ENCODE measurements around the gene TSPAN15.
"Not testable (repeated sequence)": the region's sequence is repeated elsewhere in the genome, so short reads cannot be mapped to it uniquely, and the experiment has no call there.

TSPAN15 gene

GRCh38 chr10:69467928-69468750, 16.9 kb downstream of the TSPAN15 start:
- no peak for DNase-seq

- DNase-seq, result no peak
These were observed 17.5 kb downstream of the TSPAN15 start for GRCh38 chr10:69468751-69469089.

GRCh38 chr10:69469976-69470375, 18.7 kb downstream of the TSPAN15 start:
- no peak for DNase-seq

- DNase-seq, result no peak
These were observed 19.5 kb downstream of the TSPAN15 start for GRCh38 chr10:69470463-69471384.

GRCh38 chr10:69472142-69472541, 20.9 kb downstream of the TSPAN15 start:
- DNase-seq, result no peak

DNA sequence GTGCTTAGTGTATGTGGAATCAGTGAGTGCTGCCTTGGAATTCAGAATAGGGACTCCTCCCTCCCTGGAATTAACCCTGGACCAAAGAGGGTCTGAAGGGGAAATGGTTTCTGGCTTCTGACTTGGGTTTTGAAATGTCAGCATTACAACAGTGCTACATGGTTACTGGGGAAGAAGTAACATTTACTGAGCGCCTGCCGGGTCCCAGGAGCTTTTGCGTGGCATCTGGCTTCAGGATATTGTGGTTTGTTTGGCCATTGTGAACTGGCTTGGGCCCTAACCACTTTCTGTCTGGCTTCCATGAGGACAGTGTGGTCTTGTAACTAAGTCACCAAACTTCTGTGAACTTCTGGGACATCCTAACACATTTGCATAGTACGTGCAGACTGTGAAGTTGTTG, 21.3 kb downstream of the TSPAN15 start:
- DNase-seq, result no peak

GRCh38 chr10:69473304-69473990, 22.2 kb downstream of the TSPAN15 start:
- no peak for DNase-seq

DNA sequence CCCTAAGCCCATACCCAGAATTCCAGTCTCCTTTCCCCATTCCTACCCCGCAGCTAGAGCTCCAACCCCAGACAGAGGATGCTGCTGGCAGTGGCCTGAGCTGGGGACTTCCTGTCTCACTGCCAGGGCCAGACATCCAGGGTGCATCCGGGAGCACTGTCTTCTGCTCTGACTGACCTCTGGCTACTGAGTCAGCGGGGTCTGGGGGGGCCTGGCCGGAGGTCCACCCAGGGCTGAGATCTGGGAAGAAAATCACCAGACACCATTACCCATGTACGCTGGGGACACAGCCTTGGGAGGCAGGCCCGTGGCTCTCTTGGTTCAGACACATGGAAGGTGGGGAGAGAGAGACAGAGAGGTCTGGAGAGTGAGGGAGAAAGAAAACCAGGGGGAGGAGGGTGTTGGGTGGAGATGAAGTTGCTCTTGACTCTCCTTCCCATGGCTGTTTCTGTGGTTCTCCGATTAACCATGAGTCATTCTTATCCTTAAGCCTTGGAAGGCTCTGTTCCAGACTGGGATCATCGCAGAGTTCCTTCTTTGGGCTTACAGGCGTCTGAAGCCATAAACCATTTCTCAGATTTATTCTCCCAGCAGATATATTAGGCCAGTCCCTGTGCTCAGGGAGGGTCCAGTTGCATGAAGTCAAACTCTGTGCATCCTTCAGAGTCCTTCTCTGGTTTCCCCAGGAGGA, 23.6 kb downstream of the TSPAN15 start:
- no peak for DNase-seq

DNA sequence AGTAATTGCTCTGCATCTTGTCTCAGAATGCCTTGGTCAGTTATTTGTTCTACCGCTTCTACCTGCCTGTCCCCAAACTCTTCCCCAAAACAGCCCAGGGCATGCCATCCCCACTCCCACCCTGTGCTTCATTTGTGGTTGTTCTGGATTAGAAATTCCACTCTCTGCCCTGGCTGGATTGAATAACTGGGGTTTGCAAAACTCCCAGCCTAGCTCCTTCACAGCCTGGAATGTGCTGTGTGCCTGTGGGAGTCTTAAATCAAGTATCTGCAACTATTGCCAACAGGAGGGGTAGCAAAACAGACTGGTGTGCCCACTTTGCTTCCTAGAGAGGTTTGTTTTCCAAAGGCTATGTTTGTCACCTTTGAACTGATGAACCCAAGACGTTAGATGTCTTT, 24.2 kb downstream of the TSPAN15 start:
- no peak for DNase-seq

GRCh38 chr10:69477968-69478597, 26.8 kb downstream of the TSPAN15 start:
- DNase-seq, result no peak

DNA sequence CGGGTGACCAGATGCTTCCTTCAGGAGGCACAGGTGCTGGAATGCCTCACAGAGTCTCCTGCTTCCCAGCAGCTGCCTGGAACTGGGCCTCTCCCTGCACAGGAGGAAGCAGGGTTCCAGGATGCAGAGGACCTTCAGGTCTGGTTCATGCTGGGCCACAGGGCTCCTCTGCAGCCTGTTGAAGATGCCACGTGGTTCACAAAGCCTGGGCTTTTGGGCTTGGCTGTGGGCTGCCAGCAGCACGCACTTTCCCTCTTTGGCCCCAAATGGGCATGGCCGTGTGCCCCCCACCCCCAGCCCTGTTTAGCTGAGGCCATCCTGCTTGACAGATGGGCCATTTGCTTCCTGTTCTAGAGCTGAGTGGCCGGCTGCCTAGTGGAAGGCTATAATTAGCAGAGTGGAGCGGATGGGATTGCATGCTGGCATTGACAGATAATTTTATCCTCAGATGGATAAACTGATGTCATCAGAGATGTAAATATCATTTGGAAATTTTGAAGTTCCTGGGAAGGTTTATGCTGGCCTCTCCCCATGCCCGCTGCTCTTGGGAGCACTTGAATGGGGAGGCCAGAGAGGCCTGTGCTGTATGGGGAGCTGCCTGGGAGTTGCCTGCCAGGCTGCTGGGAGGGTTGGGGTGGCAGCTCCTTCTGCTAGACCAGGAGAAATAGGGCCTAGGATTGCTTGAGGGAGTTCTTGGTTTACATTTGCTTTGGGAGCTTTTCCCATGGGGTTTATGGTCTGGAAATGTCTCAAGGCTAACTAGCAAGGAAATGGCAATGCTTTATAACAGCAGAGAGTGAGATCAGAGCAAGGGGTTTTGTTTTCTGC, 28.2 kb downstream of the TSPAN15 start:
- DNase-seq, result no peak

DNA sequence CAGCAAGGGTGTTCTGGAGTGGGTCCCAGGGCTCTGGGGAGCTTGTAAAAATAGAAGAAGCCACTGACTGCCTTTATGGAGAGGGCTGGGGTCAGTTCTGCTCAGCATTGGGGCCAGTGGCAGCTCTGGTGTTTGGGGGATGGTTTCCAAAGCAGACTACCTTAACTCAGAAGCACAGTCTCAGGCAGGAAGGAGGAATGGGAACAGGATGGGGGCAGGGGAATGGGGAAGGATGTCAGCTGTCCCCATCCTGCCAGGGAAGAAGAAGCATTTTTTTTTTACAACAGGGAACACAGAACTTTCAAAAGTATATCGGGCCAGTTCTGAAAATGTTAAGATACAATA, 28.8 kb downstream of the TSPAN15 start:
- no peak for DNase-seq

DNA sequence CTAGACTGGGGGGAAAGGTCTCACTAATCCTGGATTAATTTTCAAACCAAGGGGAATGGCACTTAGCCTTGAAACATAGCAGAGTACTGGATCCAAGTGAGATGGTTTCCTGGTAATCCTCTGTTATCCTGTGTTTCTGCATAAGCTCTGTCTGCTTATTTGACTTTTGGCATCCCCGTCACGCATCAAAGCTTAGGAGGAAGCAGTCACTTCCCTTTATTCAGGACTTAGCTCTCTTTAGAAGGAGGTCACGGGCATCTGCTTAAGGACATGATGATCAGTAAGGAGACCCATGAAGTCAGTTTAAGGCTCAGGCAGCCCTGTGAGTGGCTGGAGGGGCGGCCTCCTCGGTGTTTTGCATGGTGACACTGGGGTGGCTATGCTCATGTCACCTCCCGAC, 30.0 kb downstream of the TSPAN15 start:
- DNase-seq, result no peak

DNA sequence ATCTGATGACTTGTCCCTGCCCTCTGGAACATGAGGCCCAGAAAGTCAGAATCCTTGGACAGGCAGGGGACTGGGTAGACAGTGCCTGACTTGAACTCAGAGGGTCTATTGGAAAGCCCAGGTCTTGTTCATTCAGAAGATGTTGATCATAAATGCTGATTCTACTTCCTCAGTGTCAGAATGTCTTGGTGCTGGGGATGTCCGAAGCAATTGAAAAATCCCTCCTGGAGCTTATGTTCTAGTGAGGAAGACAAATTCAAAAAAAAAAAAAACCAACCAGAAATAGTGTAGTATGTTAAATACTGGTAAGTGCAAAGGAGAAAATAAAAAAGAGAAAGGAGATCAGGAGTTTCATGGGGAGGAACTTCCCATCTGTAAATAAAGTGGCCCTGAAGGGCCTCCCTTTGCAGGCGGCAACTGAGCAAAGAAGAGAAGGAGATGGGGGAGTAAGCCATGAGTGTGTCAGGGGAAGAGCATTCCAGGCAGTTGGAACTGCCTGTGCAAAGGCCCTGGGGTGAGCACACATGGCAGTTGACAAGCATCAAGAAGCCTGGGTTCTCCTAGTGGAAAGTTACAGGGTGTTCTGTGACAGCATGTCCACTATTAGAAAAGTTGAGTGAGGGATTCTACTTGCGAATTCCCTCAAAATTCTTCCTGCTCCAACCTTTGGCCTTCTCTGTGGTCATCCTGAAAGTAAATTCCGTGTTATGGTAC, 30.7 kb downstream of the TSPAN15 start:
- no peak for DNase-seq

GRCh38 chr10:69483963-69484362, 32.7 kb downstream of the TSPAN15 start:
- DNase-seq, result no peak

DNA sequence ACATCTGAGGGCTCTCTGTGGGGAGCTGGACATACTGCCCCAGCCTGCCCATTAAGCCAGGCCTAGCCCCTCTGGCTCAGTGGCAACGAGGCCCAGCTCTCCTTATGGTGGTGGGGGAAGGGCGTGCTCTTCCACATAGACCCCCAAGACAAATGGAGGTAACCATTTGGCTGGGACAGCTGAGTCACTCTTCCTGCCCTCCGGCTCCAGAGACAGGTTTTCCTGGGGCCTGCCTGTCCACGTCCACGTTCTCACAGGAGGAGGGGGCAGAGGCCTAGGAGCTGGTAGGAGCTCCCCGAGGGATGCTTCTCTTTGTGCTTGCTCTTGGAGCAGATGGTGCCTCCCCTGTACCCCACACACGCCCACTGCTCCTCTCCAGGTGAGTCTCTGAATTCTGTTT, 33.5 kb downstream of the TSPAN15 start:
- no peak for DNase-seq

- DNase-seq, result no peak
These were observed 35.9 kb downstream of the TSPAN15 start for GRCh38 chr10:69486922-69487730.

DNA sequence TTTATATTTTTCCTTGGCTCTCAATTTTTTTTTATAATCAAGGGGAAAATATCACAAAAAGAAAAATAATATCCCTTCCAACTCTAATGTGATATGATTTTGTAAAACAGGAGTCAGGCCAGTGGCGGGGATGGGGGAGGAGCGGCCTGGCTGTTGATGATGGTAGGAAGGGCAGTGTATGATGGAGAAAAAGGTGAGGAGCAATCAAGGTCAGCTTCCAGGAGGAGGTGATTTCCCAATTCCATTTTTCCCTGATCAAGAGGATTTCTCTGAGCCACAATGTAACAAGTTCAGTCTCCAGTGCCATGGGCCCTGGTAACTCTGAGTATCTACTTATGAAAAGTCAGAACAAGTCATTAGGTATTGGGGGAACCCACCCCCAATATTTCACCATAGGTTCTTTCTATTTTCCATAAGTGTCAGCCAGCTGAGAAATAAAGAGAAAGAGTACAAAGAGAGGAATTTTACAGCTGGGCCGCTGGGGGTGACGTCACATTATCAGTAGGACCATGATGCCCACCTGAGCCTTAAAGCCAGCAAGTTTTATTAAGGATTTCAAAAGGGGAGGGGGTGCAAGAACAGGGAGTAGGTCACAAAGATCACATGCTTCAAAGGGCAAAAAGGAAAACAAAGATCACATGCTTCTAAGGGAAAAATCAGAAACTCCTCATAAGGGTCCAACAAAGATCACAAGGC, 37.0 kb downstream of the TSPAN15 start:
- not testable (repeated sequence) for DNase-seq

DNA sequence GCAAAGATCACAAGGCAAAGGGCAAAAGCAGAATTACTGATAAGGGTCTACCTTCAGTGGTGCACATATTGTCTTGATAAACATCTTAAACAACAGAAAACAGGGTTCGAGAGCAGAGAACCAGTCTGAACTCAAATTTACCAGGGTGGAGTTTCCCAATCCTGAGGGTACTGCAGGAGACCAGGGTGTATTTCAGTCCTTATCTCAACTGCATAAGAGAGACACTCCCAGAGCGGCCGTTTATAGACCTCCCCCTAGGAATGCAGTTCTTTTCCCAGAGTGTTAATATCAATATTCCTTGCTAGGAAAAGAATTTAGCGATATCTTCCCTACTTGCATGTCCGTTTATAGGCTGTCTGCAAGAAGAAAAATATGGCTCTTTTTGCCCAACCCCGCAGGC, 37.6 kb downstream of the TSPAN15 start:
- DNase-seq, result not testable (repeated sequence)
